Cardiac muscle cell (in vitro differentiated cells and primary cell): ENCODE results near the gene MDC1. TPM values are rescaled to one million over a fixed set of nuclear protein-coding genes. Genes with fewer than 3 reads are reported as not detected.

Experiments used
- DNase-seq, 2 donors: peaks; one replicate each; pipeline versions ENCODE4 v3.0.0 to v3.0.0-alpha.2; 2010 to 2017; ENCODE audit warnings: low read depth in 1 of 2, low spot score in 1 of 2
- H3K27ac ChIP-seq: fragments of 200-600 bp; sonication (generic); 2 replicates; pipeline ENCODE4 v1.5.1; 2016
- H3K27me3 ChIP-seq: fragments of 200-600 bp; sonication (generic); 2 replicates; pipeline ENCODE4 v1.6.0; 2016; ENCODE audit warnings: control low read depth
- H3K36me3 ChIP-seq: fragments of 200-600 bp; sonication (generic); 2 replicates; pipeline ENCODE4 v1.5.1; 2016; ENCODE audit warnings: control low read depth
- H3K4me1 ChIP-seq: fragments of 200-600 bp; sonication (generic); 2 replicates; pipeline ENCODE4 v1.8.1; 2017; ENCODE audit warnings: low read depth, mild to moderate bottlenecking, mixed run types
- H3K4me3 ChIP-seq: fragments of 200-600 bp; sonication (generic); 2 replicates; pipeline ENCODE4 v1.5.1; 2016; ENCODE audit warnings: mild to moderate bottlenecking
- H3K9me3 ChIP-seq: fragments of 200-600 bp; sonication (generic); 2 replicates; pipeline ENCODE4 v1.5.1; 2017; ENCODE audit warnings: low read depth, mild to moderate bottlenecking, control low read depth
- CTCF ChIP-seq: IDR thresholded peaks from 2 replicates; pipeline ENCODE4 v1.5.1; 2012; ENCODE audit warnings: low read depth, mild to moderate bottlenecking, low read length
- polyA plus RNA-seq: library from polyadenylated mRNA; unstranded; fragments of >200 nt; fragmentation: Nextera tagmentation; extraction: Ambion mirVana; gene quantifications from 2 replicates; pipeline ENCODE4 v1.2.1, GENCODE V29; 2016
- total RNA-seq: library from RNA; depleted of rRNA; stranded (reverse); fragments of >200 nt; gene quantifications from 2 replicates; pipeline ENCODE4 v1.2.3, GENCODE V29; 2016

Gene MDC1
- total and polyA plus RNA-seq, 2 experiments from 2014 or later = 21.9 to 30.0 TPM

GRCh38 chr6:30747902-30748769 lies 31.1 kb upstream of the MDC1 start:
- peaks cover 7% of the 10 kb centered on the region for H3K4me1 ChIP-seq
- H3K36me3 ChIP-seq = no peaks in the 10 kb centered on the region
- no peaks in the 10 kb centered on the region for H3K9me3 ChIP-seq
- H3K4me3 ChIP-seq = no peak overlapping the region
- no peak for TF ChIP-seq CTCF
- H3K27me3 ChIP-seq = no peaks in the 10 kb centered on the region
- DNase-seq = no peak
- H3K27ac ChIP-seq = no peak overlapping the region

DNA sequence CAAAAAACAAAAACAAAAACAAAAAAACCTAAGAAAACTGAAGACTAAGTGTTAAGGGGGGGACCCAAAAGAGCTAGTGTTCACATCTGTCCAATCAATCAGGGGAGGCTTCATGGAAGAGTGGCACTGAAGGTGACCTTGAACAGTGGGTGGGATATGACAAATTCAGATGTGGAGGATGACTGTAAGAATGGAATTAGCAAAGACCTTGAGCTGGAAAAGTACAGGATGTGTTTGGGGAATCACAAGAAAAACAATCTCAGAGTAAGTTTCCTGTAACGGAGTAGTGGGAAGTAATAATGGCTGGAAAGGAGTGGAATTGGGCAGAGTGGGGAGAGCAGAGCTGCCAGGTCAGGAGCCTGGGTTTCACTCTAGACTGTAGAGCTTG lies 30.2 kb upstream of the MDC1 start:
- TF ChIP-seq CTCF = no peak
- H3K4me1 ChIP-seq = peaks cover 2% of the 10 kb centered on the region
- DNase-seq = no peak
- H3K27me3 ChIP-seq = no peaks in the 10 kb centered on the region
- no peak overlapping the region for H3K4me3 ChIP-seq
- no peaks in the 10 kb centered on the region for H3K9me3 ChIP-seq
- H3K27ac ChIP-seq = no peak overlapping the region
- no peaks in the 10 kb centered on the region for H3K36me3 ChIP-seq

DNA sequence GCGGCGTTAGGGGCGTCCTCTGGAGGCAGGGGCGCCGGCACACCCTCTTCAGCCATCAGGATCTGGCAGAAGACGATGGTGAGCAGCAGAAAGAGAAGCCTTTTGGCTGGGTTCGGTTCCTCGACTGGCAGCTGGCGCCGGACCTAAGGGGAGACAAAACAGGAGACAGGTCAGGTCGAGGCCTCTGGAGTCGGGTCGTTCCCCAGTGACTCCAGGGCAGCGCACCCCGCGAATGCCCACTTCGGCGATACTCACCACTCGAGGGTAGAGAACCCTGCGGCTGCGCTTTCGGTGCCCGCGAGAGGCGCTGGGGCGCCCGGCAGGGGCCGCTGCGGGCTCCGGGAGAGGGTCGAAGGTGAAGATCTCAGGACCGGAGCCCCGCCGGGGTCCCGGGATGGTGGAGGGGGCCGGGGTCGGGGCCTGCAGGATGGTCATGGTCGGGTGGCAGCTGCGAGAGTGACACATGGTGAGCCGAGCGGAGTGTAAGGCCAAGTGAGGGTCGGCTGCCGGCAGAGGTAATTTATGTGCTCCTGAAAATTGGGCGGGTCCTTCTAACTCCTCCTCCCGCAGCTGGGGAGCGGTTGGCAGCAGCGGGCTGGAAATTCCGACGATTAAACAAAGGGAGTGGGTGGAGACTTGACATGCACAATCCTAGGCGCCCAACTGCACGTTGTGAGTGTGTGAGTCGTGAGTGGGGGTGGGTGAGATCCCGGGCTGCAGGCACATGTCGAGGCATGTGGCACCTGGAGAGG lies 27.1 kb upstream of the MDC1 start, which contains the start of gene IER3:
Gene IER3 (minus strand): TSS at position 494 of the 752 bp plus-strand sequence. CDS start 29 bp downstream, at position 465.
- peak; percentile 81 to 96 for DNase-seq
- Histone ChIP-seq H3K36me3 (peaks cover 12% of the 10 kb centered on the region), H3K27ac (peak within 1 kb of the TSS; percentile 82), H3K9me3 (no peaks in the 10 kb centered on the region), H3K27me3 (no peaks in the 10 kb centered on the region), H3K4me3 (peak within 1 kb of the TSS; percentile 68), H3K4me1 (peaks cover 5% of the 10 kb centered on the region)
- TF ChIP-seq CTCF = peak; percentile 65

GRCh38 chr6:30743099-30744053 lies 26.3 kb upstream of the MDC1 start:
- Histone ChIP-seq H3K27me3 (no peaks in the 10 kb centered on the region), H3K9me3 (no peaks in the 10 kb centered on the region), H3K27ac (peak overlapping the region; percentile 82), H3K4me3 (peak overlapping the region; percentile 68), H3K4me1 (peaks cover 5% of the 10 kb centered on the region), H3K36me3 (peaks cover 18% of the 10 kb centered on the region)
- DNase-seq = peak in 1 of 2 donors; percentile 47
- TF ChIP-seq CTCF = no peak
